Gastrocnemius medialis (tissue), 4 donors: ENCODE measurements around the gene DPYSL4.

Experiments
- POLR2A ChIP-seq, 2 donors: fragments of 450-650 bp; IDR thresholded peaks; one replicate each; pipeline ENCODE4 v1.6.1; 2017; ENCODE audit warnings: antibody characterized with exemption in 2 of 2, mild to moderate bottlenecking in 2 of 2, moderate library complexity in 2 of 2
- TF ChIP-seq, protein P1 (sequence below), 5 experiments: fragments of 450-650 bp in 3 of 5; fragments of 200-600 bp in 2 of 5; sonication (generic) in 2 of 5; IDR thresholded peaks in 4 of 5; conservative IDR thresholded peaks in 1 of 5; 1 replicate in 4 of 5; 2 replicates in 1 of 5; pipeline ENCODE4 v1.5.1; 2016 to 2019; ENCODE audit warnings: antibody characterized with exemption in 5 of 5, mild to moderate bottlenecking in 3 of 5, moderate library complexity in 3 of 5

DNA sequence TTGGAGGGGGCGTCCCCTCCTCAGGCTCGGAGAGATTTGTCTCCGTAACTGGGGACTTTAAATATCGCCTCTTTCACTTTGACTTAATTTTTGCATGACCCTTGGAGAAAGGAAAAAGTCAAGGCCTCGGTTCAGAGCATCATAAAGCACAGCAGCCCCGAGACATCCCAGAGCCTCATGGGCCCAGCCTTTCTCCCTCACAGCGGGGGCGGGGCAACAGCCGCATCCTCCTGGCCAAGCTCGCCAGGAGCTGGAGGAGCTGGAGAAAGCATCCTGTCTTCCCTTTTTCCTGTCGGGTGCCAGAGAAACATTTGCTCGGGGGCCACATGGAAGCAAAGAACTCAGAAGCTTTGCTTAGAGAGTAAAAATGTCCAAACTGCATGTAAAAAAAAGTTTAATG is 43.6 kb upstream of the DPYSL4 start:
- TF ChIP-seq, protein P1, sequence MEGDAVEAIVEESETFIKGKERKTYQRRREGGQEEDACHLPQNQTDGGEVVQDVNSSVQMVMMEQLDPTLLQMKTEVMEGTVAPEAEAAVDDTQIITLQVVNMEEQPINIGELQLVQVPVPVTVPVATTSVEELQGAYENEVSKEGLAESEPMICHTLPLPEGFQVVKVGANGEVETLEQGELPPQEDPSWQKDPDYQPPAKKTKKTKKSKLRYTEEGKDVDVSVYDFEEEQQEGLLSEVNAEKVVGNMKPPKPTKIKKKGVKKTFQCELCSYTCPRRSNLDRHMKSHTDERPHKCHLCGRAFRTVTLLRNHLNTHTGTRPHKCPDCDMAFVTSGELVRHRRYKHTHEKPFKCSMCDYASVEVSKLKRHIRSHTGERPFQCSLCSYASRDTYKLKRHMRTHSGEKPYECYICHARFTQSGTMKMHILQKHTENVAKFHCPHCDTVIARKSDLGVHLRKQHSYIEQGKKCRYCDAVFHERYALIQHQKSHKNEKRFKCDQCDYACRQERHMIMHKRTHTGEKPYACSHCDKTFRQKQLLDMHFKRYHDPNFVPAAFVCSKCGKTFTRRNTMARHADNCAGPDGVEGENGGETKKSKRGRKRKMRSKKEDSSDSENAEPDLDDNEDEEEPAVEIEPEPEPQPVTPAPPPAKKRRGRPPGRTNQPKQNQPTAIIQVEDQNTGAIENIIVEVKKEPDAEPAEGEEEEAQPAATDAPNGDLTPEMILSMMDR (IDR thresholded peaks at IDR 0.05 in 4 of 5, conservative IDR thresholded peaks at IDR 0.05 in 1 of 5), result no peak
- no peak for TF ChIP-seq POLR2A (IDR thresholded peaks at IDR 0.05)
